Kidney (tissue), 14 donors: ENCODE results near the gene AMZ1. TPM values are rescaled to one million over a fixed set of nuclear protein-coding genes. Genes with fewer than 3 reads are reported as not detected.

Source experiments
- DNase-seq, 5 donors: peaks; one replicate each; pipeline ENCODE4 v3.0.0-alpha.2; 2013 to 2020
- FAIRE-seq: peaks from 2 replicates; lab custom pipeline; 2012; peaks lifted over from hg19 to GRCh38; lab: Jason Lieb, UNC
- H3K27ac ChIP-seq, 2 donors: one replicate each; pipeline ENCODE4 v1.7.0; 2013; ENCODE audit warnings: low read depth in 2 of 2, low read length in 2 of 2, inconsistent platforms in 1 of 2
- H3K27me3 ChIP-seq: one replicate; pipeline ENCODE4 v1.7.1; 2013; ENCODE audit warnings: low read length, inconsistent platforms; ENCODE audit not compliant: control insufficient read depth, insufficient read depth
- H3K36me3 ChIP-seq, 3 donors: one replicate each; pipeline versions ENCODE4 v1.7.0 to v1.7.1; 2013; ENCODE audit warnings: low read length in 3 of 3, control low read depth in 1 of 3, inconsistent platforms in 1 of 3; ENCODE audit not compliant: insufficient read depth in 3 of 3, control insufficient read depth in 2 of 3
- H3K4me1 ChIP-seq, 3 donors: one replicate each; pipeline versions ENCODE4 v1.7.0 to v1.7.1; 2013; ENCODE audit warnings: low read length in 3 of 3, inconsistent platforms in 1 of 3, low read depth in 1 of 3; ENCODE audit not compliant: control insufficient read depth in 2 of 3, insufficient read depth in 2 of 3
- H3K4me3 ChIP-seq, 3 donors: one replicate each; pipeline versions ENCODE4 v1.7.0 to v1.8.1; 2013; ENCODE audit warnings: low read length in 3 of 3, control low read depth in 1 of 3, inconsistent platforms in 1 of 3
- H3K9ac ChIP-seq, 3 donors: one replicate each; pipeline versions ENCODE4 v1.7.0 to v1.7.1; 2013; ENCODE audit warnings: low read length in 3 of 3, control low read depth in 1 of 3, inconsistent platforms in 1 of 3
- H3K9me3 ChIP-seq, 3 donors: one replicate each; pipeline versions ENCODE4 v1.7.0 to v1.7.1; 2013; ENCODE audit warnings: low read length in 3 of 3, control low read depth in 1 of 3, inconsistent platforms in 1 of 3; ENCODE audit not compliant: control insufficient read depth in 2 of 3, insufficient read depth in 1 of 3
- intact Hi-C: fragments of 100-400 bp; cut with DNase I; formaldehyde crosslinking; loops from one replicate; pipeline ENCODE4 v1.11.1; 2022
- polyA plus RNA-seq: library from polyadenylated mRNA; stranded (reverse); fragments of 350-450 nt; fragmentation: Illumina TruSeq; extraction: RNeasy Lipid Tissue Mini Kit (QIAGEN cat#74804); gene quantifications from one replicate; pipeline ENCODE4 v1.2.3, GENCODE V29; 2014; ENCODE audit warnings: low read depth, low replicate concordance; ENCODE audit not compliant: insufficient read depth
- total RNA-seq: library from RNA; stranded (reverse); fragmentation: NEBNext Ultra II Directional; extraction: Animal tissue kit (Norgen Biotek cat#: 25700); gene quantifications from one replicate; pipeline ENCODE4 v1.2.1, GENCODE V29; 2021
- TF ChIP-seq, protein P1 (sequence below): IDR thresholded peaks from 3 replicates; pipeline ENCODE4 v1.5.1; 2012; ENCODE audit warnings: mild to moderate bottlenecking, moderate library complexity, borderline replicate concordance; ENCODE audit not compliant: insufficient read depth; ENCODE audit errors: extremely low read depth
- donor health status: control.
- donor health status: control.
- donor health status: control.
- donor health status: control.
- donor health status: control.
- donor health status: DM: yes; HTN: yes; CAD: no.
- donor health status: Normal renal cell carcinoma (clear cell type).

AMZ1 gene
- total and polyA plus RNA-seq, 2 donors from 2014 or later: 0.16 TPM; not detected in 1

DNA sequence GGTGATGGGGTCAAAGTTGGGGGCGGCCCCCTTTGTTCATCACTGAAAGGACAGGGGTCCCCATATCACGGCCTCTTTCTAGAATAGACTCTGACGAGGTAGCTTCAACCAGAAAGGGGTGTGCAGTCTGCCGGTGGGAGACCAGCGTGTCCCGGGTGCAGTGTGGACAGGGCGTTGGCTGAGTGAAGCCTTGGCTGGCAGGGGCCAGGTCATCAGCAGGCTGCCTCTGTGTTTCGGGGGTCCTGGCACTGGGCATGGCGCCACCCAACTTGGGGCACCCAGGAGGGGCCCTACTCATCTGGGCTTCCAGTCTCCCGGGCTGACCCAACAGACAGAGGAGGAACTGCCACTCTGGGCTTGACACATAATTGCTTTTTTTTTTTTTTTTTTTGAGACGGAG lies 3.5 kb upstream of the AMZ1 start:
- Histone ChIP-seq H3K27ac (no peak overlapping the region), H3K9me3 (no peaks in the 10 kb centered on the region), H3K36me3 (no peaks in the 10 kb centered on the region), H3K4me3 (no peak overlapping the region), H3K4me1 (peaks cover 0 to 8% (median 0%) of the 10 kb centered on the region in 3 donors), H3K27me3 (peaks cover 4% of the 10 kb centered on the region), H3K9ac (no peak overlapping the region)
- DNase-seq: peak in 1 of 5 donors; percentile 64
- intact Hi-C loops: no loop called here
- no peak for FAIRE-seq
- TF ChIP-seq, protein P1, sequence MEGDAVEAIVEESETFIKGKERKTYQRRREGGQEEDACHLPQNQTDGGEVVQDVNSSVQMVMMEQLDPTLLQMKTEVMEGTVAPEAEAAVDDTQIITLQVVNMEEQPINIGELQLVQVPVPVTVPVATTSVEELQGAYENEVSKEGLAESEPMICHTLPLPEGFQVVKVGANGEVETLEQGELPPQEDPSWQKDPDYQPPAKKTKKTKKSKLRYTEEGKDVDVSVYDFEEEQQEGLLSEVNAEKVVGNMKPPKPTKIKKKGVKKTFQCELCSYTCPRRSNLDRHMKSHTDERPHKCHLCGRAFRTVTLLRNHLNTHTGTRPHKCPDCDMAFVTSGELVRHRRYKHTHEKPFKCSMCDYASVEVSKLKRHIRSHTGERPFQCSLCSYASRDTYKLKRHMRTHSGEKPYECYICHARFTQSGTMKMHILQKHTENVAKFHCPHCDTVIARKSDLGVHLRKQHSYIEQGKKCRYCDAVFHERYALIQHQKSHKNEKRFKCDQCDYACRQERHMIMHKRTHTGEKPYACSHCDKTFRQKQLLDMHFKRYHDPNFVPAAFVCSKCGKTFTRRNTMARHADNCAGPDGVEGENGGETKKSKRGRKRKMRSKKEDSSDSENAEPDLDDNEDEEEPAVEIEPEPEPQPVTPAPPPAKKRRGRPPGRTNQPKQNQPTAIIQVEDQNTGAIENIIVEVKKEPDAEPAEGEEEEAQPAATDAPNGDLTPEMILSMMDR: no peak

DNA sequence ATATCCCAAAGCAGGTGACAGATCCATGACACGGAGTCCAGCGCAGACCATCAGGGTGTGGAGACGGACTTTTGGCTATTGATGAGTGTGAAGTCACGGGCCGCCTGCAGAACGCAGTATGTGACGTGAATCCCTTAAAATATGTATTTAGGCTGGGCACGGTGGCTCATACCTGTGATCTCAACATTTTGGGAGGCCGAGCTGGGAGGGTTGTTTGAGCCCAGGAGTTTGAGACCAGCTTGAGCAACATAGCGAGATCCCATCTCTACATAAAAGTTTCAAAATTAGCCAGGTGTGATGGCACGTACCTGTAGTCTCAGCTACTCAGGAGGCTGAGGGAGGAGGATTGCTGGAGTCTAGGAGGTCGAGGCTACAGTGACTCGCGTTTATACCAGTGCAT lies 1.9 kb upstream of the AMZ1 start:
- H3K27me3 ChIP-seq: peaks cover 8% of the 10 kb centered on the region

DNA sequence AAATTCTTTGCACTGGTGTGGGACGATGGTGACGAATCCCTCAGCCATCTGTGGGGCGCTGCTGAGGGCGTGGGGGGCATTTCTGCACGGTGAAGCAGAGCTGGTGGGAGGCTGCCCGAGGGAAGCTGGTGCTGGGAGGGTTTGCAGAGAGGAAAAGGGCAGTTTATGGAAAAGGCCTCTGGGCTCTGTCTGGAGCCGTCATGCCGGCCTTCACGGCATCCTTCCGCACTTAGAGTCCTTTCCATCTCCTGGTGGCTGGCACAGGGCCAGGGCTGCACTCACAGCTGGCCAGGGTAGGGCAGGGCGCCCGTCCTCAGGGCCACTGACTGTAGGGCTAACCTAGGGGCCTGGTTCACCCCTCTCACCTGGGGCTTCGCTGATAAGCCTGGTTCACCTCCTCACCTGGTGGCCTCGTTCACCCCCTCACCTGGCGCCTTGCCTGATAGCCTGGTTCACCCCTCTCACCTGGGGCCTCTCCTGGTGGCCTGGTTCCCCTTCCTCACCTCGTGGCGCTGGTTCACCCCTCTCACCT lies 598 bp upstream of the AMZ1 start:
- TF ChIP-seq, protein P1: no peak
- H3K9ac ChIP-seq: no peak overlapping the region
- no peak overlapping the region for H3K4me3 ChIP-seq
- DNase-seq: peak in 1 of 5 donors; percentile 68
- no peak for FAIRE-seq
- no peaks in the 10 kb centered on the region for H3K36me3 ChIP-seq
- H3K4me1 ChIP-seq: peaks cover 0 to 8% (median 0%) of the 10 kb centered on the region in 3 donors
- H3K27me3 ChIP-seq: peaks cover 8% of the 10 kb centered on the region
- intact Hi-C loops: no loop called here
- no peaks in the 10 kb centered on the region for H3K9me3 ChIP-seq
- no peak overlapping the region for H3K27ac ChIP-seq

More for the DNA sequence above, 1.9 kb upstream of the AMZ1 start:
- H3K9ac ChIP-seq: no peak overlapping the region
- H3K27ac ChIP-seq: no peak overlapping the region
- H3K4me3 ChIP-seq: no peak overlapping the region
- DNase-seq: no peak
- H3K4me1 ChIP-seq: peaks cover 0 to 8% (median 0%) of the 10 kb centered on the region in 3 donors
- no peak for FAIRE-seq
- intact Hi-C loops: no loop called here
- TF ChIP-seq, protein P1: no peak
- no peaks in the 10 kb centered on the region for H3K9me3 ChIP-seq
- H3K36me3 ChIP-seq: no peaks in the 10 kb centered on the region
